ENCODE results near the gene BTC.
"Not testable (repeated sequence)": the region's sequence is repeated elsewhere in the genome, so short reads cannot be mapped to it uniquely, and the experiment has no call there.

BTC gene

GRCh38 chr4:74794382-74795010 is at the start of gene BTC:
Gene BTC, minus strand, starts transcription at chr4:74794523. Its CDS starts 198 bp downstream, at chr4:74794325.
- DNase-seq (ENCODE audit: low read depth in 1 of 2, low spot score in 1 of 2) = no peak

GRCh38 chr4:74840936-74841509 is 46.7 kb upstream of the BTC start:
- no peak for DNase-seq (ENCODE audit: low read depth in 1 of 2, low spot score in 1 of 2)

GRCh38 chr4:74838746-74839370 is 44.5 kb upstream of the BTC start:
- DNase-seq (ENCODE audit: low read depth in 1 of 2, low spot score in 1 of 2) = no peak

GRCh38 chr4:74830928-74831327 is 36.6 kb upstream of the BTC start:
- no peak for DNase-seq (ENCODE audit: low read depth in 1 of 2, low spot score in 1 of 2)

GRCh38 chr4:74823194-74823593 is 28.9 kb upstream of the BTC start:
- no peak for DNase-seq (ENCODE audit: low read depth in 1 of 2, low spot score in 1 of 2)

GRCh38 chr4:74822603-74823002 is 28.3 kb upstream of the BTC start:
- no peak for DNase-seq (ENCODE audit: low read depth in 1 of 2, low spot score in 1 of 2)

GRCh38 chr4:74821541-74821940 is 27.2 kb upstream of the BTC start:
- no peak for DNase-seq (ENCODE audit: low read depth in 1 of 2, low spot score in 1 of 2)

GRCh38 chr4:74814052-74814451 is 19.7 kb upstream of the BTC start:
- DNase-seq (ENCODE audit: low read depth in 1 of 2, low spot score in 1 of 2) = no peak

- not testable (repeated sequence) for DNase-seq (ENCODE audit: low read depth in 1 of 2, low spot score in 1 of 2)
These were observed 17.7 kb upstream of the BTC start for GRCh38 chr4:74812056-74812455.

GRCh38 chr4:74805601-74806000 is 11.3 kb upstream of the BTC start:
- no peak for DNase-seq (ENCODE audit: low read depth in 1 of 2, low spot score in 1 of 2)

- no peak for DNase-seq (ENCODE audit: low read depth in 1 of 2, low spot score in 1 of 2)
These were observed 6.0 kb upstream of the BTC start for GRCh38 chr4:74800310-74800709.

- no peak for DNase-seq (ENCODE audit: low read depth in 1 of 2, low spot score in 1 of 2)
These were observed 2.3 kb upstream of the BTC start for GRCh38 chr4:74796631-74797030.

GRCh38 chr4:74793757-74794381 is 454 bp downstream of the BTC start:
- no peak for DNase-seq (ENCODE audit: low read depth in 1 of 2, low spot score in 1 of 2)

GRCh38 chr4:74790652-74791051 is 3.7 kb downstream of the BTC start:
- no peak for DNase-seq (ENCODE audit: low read depth in 1 of 2, low spot score in 1 of 2)

GRCh38 chr4:74789518-74789917 is 4.8 kb downstream of the BTC start:
- no peak for DNase-seq (ENCODE audit: low read depth in 1 of 2, low spot score in 1 of 2)

GRCh38 chr4:74777531-74777930 is 16.8 kb downstream of the BTC start:
- no peak for DNase-seq (ENCODE audit: low read depth in 1 of 2, low spot score in 1 of 2)

GRCh38 chr4:74772783-74773182 is 21.5 kb downstream of the BTC start:
- no peak for DNase-seq (ENCODE audit: low read depth in 1 of 2, low spot score in 1 of 2)

GRCh38 chr4:74772106-74772505 is 22.2 kb downstream of the BTC start:
- no peak for DNase-seq (ENCODE audit: low read depth in 1 of 2, low spot score in 1 of 2)

GRCh38 chr4:74770226-74770910 is 24.0 kb downstream of the BTC start:
- no peak for DNase-seq (ENCODE audit: low read depth in 1 of 2, low spot score in 1 of 2)

- DNase-seq (ENCODE audit: low read depth in 1 of 2, low spot score in 1 of 2) = no peak
These were observed 25.3 kb downstream of the BTC start for GRCh38 chr4:74768857-74769525.

GRCh38 chr4:74764119-74764518 is 30.2 kb downstream of the BTC start:
- DNase-seq (ENCODE audit: low read depth in 1 of 2, low spot score in 1 of 2) = no peak
